OCI-LY7 (cell line): ENCODE results near the gene PPP1R10. TPM values are rescaled to one million over a fixed set of nuclear protein-coding genes. Genes with fewer than 3 reads are reported as not detected.
A peak's percentile ranks its signal among the peaks of the same experiment; 100 is the strongest.

Source experiments
- BruUV-seq: library from RNA; stranded (reverse); fragments of 400-500 nt; replicated peaks from 2 replicates; lab custom pipeline; 2021; lab: Mats Ljungman, UMichigan
- CTCF ChIA-PET: fragments of 300-600 bp; sonication (Branson Sonifier 250); formaldehyde crosslinking; loops from one replicate; lab custom pipeline; 2022; ENCODE audit warnings: antibody characterized with exemption; ENCODE audit not compliant: unreplicated experiment; lab: Charles Lee
- POLR2A ChIA-PET: fragments of 300-600 bp; sonication (Branson Sonifier 250); formaldehyde crosslinking; loops from one replicate; lab custom pipeline; 2022; ENCODE audit warnings: antibody characterized with exemption; lab: Charles Lee
- DNase-seq: peaks from one replicate; pipeline ENCODE4 v3.0.0-alpha.2; 2015; ENCODE audit warnings: low spot score
- H2AFZ ChIP-seq: fragments of 200-600 bp; sonication (generic), shearing (Covaris generic); 2 replicates; pipeline ENCODE4 v1.6.1; 2014; ENCODE audit warnings: mild to moderate bottlenecking, antibody characterized with exemption, low read length, moderate library complexity
- H3K27ac ChIP-seq: fragments of 200-600 bp; sonication (generic); 2 replicates; pipeline ENCODE4 v1.5.1; 2014; ENCODE audit warnings: mixed run types, low read depth, mild to moderate bottlenecking, moderate library complexity, low read length, inconsistent platforms; ENCODE audit not compliant: poor library complexity, severe bottlenecking
- H3K36me3 ChIP-seq: fragments of 200-600 bp; sonication (generic); 2 replicates; pipeline ENCODE4 v1.6.1; 2014; ENCODE audit warnings: mild to moderate bottlenecking, antibody characterized with exemption, low read length, moderate library complexity, mixed read lengths; ENCODE audit not compliant: insufficient read depth
- H3K4me1 ChIP-seq: fragments of 200-600 bp; sonication (generic); 2 replicates; pipeline ENCODE4 v1.5.1; 2014; ENCODE audit warnings: mild to moderate bottlenecking, low read length; ENCODE audit not compliant: insufficient read depth, poor library complexity, severe bottlenecking
- H3K4me2 ChIP-seq: fragments of 200-600 bp; sonication (generic); 2 replicates; pipeline ENCODE4 v1.6.1; 2014; ENCODE audit warnings: mild to moderate bottlenecking, low read length
- H3K4me3 ChIP-seq: fragments of 200-600 bp; sonication (generic); 2 replicates; pipeline ENCODE4 v1.5.1; 2014; ENCODE audit warnings: mild to moderate bottlenecking, low read depth, low read length; ENCODE audit not compliant: poor library complexity, severe bottlenecking
- H3K79me2 ChIP-seq: fragments of 200-600 bp; sonication (generic); 2 replicates; pipeline ENCODE4 v1.6.1; 2016; ENCODE audit warnings: low read depth, mild to moderate bottlenecking, low read length, moderate library complexity, mixed read lengths; ENCODE audit not compliant: insufficient read depth
- H3K9me2 ChIP-seq: fragments of 200-600 bp; sonication (generic); 2 replicates; pipeline ENCODE4 v1.6.1; 2016; ENCODE audit warnings: mild to moderate bottlenecking, low read length, mixed read lengths; ENCODE audit not compliant: insufficient read depth
- H3K9me3 ChIP-seq: fragments of 200-600 bp; sonication (generic); 2 replicates; pipeline ENCODE4 v1.6.1; 2014; ENCODE audit warnings: mild to moderate bottlenecking, mixed run types, low read length, mixed read lengths
- H4K20me1 ChIP-seq: fragments of 200-600 bp; sonication (generic); 2 replicates; pipeline ENCODE4 v1.6.1; 2014; ENCODE audit warnings: mild to moderate bottlenecking, antibody characterized with exemption, low read length, moderate library complexity, mixed read lengths; ENCODE audit not compliant: insufficient read depth
- CTCF ChIP-seq: fragments of 200-600 bp; sonication (generic); conservative IDR thresholded peaks from 2 replicates; pipeline ENCODE4 v1.5.1; 2014; ENCODE audit warnings: mild to moderate bottlenecking, antibody characterized with exemption, low read length, moderate library complexity, mixed read lengths
- EZH2phosphoT487 ChIP-seq: fragments of 200-600 bp; sonication (generic); IDR thresholded peaks from 2 replicates; pipeline ENCODE4 v1.6.1; 2018; ENCODE audit warnings: low read depth, borderline replicate concordance, mild to moderate bottlenecking, mixed run types, antibody characterized with exemption, low read length, moderate library complexity, mixed read lengths
- intact Hi-C: fragments of 100-400 bp; cut with micrococcal nuclease; formaldehyde crosslinking; loops from one replicate; pipeline ENCODE4 v1.10.0; 2022; ENCODE audit not compliant: unreplicated experiment
- total RNA-seq, 2 experiments: library from RNA; depleted of rRNA in 1 of 2; stranded (reverse); fragments of >200 nt in 1 of 2; shearing (Covaris generic) in 1 of 2; gene quantifications; 2 replicates each; pipeline ENCODE4 v1.2.3, GENCODE V29; 2014 to 2022

PPP1R10 gene
- total RNA-seq, 2 experiments from 2014 or later, result 126 to 155 TPM

- CTCF ChIA-PET, result no interaction called here
- Histone ChIP-seq H3K4me2 (peak overlapping the region; percentile 99), H3K27ac (peak overlapping the region; percentile 91), H3K4me3 (peak overlapping the region; percentile 88), H3K9me2 (no peaks in the 10 kb centered on the region), H3K9me3 (no peaks in the 10 kb centered on the region), H3K4me1 (peaks cover 37% of the 10 kb centered on the region), H4K20me1 (peaks cover 30% of the 10 kb centered on the region; the same call in 1 of the 2 replicates), H3K36me3 (peaks cover 71% of the 10 kb centered on the region), H3K79me2 (peaks cover 75% of the 10 kb centered on the region), H2AFZ (no peak overlapping the region)
- no peak for TF ChIP-seq EZH2phosphoT487
- TF ChIP-seq CTCF, result no peak
- intact Hi-C loops, result loop anchor here (2.0 to 5.0 kb wide), 4 partner anchors 58 to 587 kb away; partner anchors contain the start of genes FLOT1, GNL1, IER3 and PPP1R18
- POLR2A ChIA-PET, result interaction anchor here (0.6 to 3.6 kb wide), 14 partner anchors 16 to 882 kb away, joined by 3 to 38 read pairs (median 5); partner anchors contain the start of genes MDC1 and TUBB
- DNase-seq, result peak; percentile 97
- BruUV-seq, result no TSS peak
These were observed 2.2 kb downstream of the PPP1R10 start for GRCh38 chr6:30614843-30615218.

GRCh38 chr6:30614044-30614842 lies 2.8 kb downstream of the PPP1R10 start:
- peaks cover 70% of the 10 kb centered on the region for H3K79me2 ChIP-seq
- intact Hi-C loops, result loop anchor here (2.0 kb wide), 1 partner anchor 57 kb away; the partner anchor contains the start of genes GNL1 and PRR3
- POLR2A ChIA-PET, result interaction anchor here (0.6 to 3.6 kb wide), 13 partner anchors 10 to 653 kb away, joined by 3 to 38 read pairs (median 5); partner anchors contain the start of genes MDC1 and TUBB
- CTCF ChIA-PET, result no interaction called here
- BruUV-seq, result no TSS peak
- no peak for TF ChIP-seq EZH2phosphoT487
- TF ChIP-seq CTCF, result no peak
- peak overlapping the region; percentile 99 for H3K4me2 ChIP-seq
- H3K27ac ChIP-seq, result peak overlapping the region; percentile 91
- no peaks in the 10 kb centered on the region for H3K9me3 ChIP-seq
- H3K4me1 ChIP-seq, result peaks cover 33% of the 10 kb centered on the region
- H3K36me3 ChIP-seq, result peaks cover 71% of the 10 kb centered on the region
- no peak overlapping the region for H2AFZ ChIP-seq
- DNase-seq, result no peak
- peak overlapping the region; percentile 88 for H3K4me3 ChIP-seq
- peaks cover 30% of the 10 kb centered on the region; the same call in 1 of the 2 replicates for H4K20me1 ChIP-seq
- H3K9me2 ChIP-seq, result no peaks in the 10 kb centered on the region
